RWPE2 (cell line): ENCODE measurements around the gene L3MBTL4.

ENCODE experiments used
- ATAC-seq: fragments of 200-7000 bp; cut with Tn5 transposase; 3 replicates; pipeline ENCODE4 v1.9.1; 2021; ENCODE audit warnings: low read depth
- DNase-seq: peaks from one replicate; pipeline ENCODE4 v3.0.0-alpha.2; 2020; ENCODE audit warnings: low spot score
- H3K27ac ChIP-seq: fragments of 450-650 bp; 2 replicates; pipeline ENCODE4 v1.5.1; 2017; ENCODE audit warnings: mild to moderate bottlenecking; ENCODE audit not compliant: poor library complexity, severe bottlenecking
- H3K27me3 ChIP-seq: fragments of 250-450 bp; sonication (Bioruptor Pico); 2 replicates; pipeline ENCODE4 v1.5.1; 2021; ENCODE audit warnings: mild to moderate bottlenecking, moderate library complexity; ENCODE audit not compliant: insufficient read depth, poor library complexity, severe bottlenecking
- H3K36me3 ChIP-seq: fragments of 250-450 bp; sonication (Bioruptor Pico); 2 replicates; pipeline ENCODE4 v1.5.1; 2020; ENCODE audit warnings: low read depth, mild to moderate bottlenecking, moderate library complexity
- H3K4me1 ChIP-seq: fragments of 250-450 bp; sonication (Bioruptor Pico); 2 replicates; pipeline ENCODE4 v1.5.1; 2021; ENCODE audit warnings: mild to moderate bottlenecking, moderate library complexity; ENCODE audit not compliant: insufficient read depth, poor library complexity, severe bottlenecking
- H3K4me3 ChIP-seq: fragments of 250-450 bp; sonication (Bioruptor Pico); 2 replicates; pipeline ENCODE4 v1.5.1; 2021; ENCODE audit warnings: mild to moderate bottlenecking, moderate library complexity; ENCODE audit not compliant: severe bottlenecking
- H3K9me3 ChIP-seq: fragments of 250-450 bp; sonication (Bioruptor Pico); 2 replicates; pipeline ENCODE4 v1.5.1; 2021; ENCODE audit warnings: mild to moderate bottlenecking, moderate library complexity; ENCODE audit not compliant: severe bottlenecking
- CTCF ChIP-seq: fragments of 450-650 bp; IDR thresholded peaks from one replicate; pipeline ENCODE4 v1.5.1; 2017; ENCODE audit warnings: mild to moderate bottlenecking, moderate library complexity; ENCODE audit not compliant: poor library complexity, severe bottlenecking

Gene L3MBTL4

GRCh38 chr18:6406910-6407470 lies 7.7 kb downstream of the L3MBTL4 start:
- no peak for TF ChIP-seq CTCF
- H3K4me1 ChIP-seq, result no peaks in the 10 kb centered on the region
- no peak for DNase-seq
- no peak overlapping the region for H3K27ac ChIP-seq
- H3K9me3 ChIP-seq, result no peaks in the 10 kb centered on the region
- no peaks in the 10 kb centered on the region for H3K27me3 ChIP-seq
- no peak for ATAC-seq
- no peaks in the 10 kb centered on the region for H3K36me3 ChIP-seq
- no peak overlapping the region for H3K4me3 ChIP-seq

- ATAC-seq (peak; percentile 57; the same call in 1 of the 3 replicates), DNase-seq (no peak)
- H3K27ac ChIP-seq, result no peak overlapping the region
- H3K27me3 ChIP-seq, result no peaks in the 10 kb centered on the region
- no peaks in the 10 kb centered on the region for H3K36me3 ChIP-seq
- H3K4me1 ChIP-seq, result no peaks in the 10 kb centered on the region
- H3K4me3 ChIP-seq, result no peak overlapping the region
- H3K9me3 ChIP-seq, result no peaks in the 10 kb centered on the region
- TF ChIP-seq CTCF, result no peak
These were observed 8.4 kb downstream of the L3MBTL4 start for GRCh38 chr18:6406075-6406909.

- Histone ChIP-seq H3K36me3 (no peaks in the 10 kb centered on the region), H3K27me3 (no peaks in the 10 kb centered on the region), H3K9me3 (no peaks in the 10 kb centered on the region), H3K27ac (no peak overlapping the region), H3K4me1 (no peaks in the 10 kb centered on the region), H3K4me3 (no peak overlapping the region)
- ATAC-seq, result no peak
- no peak for TF ChIP-seq CTCF
- no peak for DNase-seq
These were observed 9.3 kb downstream of the L3MBTL4 start for GRCh38 chr18:6405237-6406074.

- H3K27me3 ChIP-seq, result no peaks in the 10 kb centered on the region
- no peak overlapping the region for H3K27ac ChIP-seq
- no peak for TF ChIP-seq CTCF
- no peaks in the 10 kb centered on the region for H3K9me3 ChIP-seq
- no peak for DNase-seq
- no peaks in the 10 kb centered on the region for H3K36me3 ChIP-seq
- no peak for ATAC-seq
- no peaks in the 10 kb centered on the region for H3K4me1 ChIP-seq
- no peak overlapping the region for H3K4me3 ChIP-seq
These were observed 9.9 kb downstream of the L3MBTL4 start for GRCh38 chr18:6404834-6405233.
